SK-N-SH treated with all-trans-retinoic acid at 6 μM for 48 hours (cell line): ENCODE data around the gene CDC5L.

Source experiments
- ATAC-seq: fragments of 200-7000 bp; cut with Tn5 transposase; 3 replicates; pipeline ENCODE4 v1.9.1; 2020; ENCODE audit warnings: mild to moderate bottlenecking, moderate library complexity
- ARNTL ChIP-seq: fragments of 450-650 bp; formaldehyde crosslinking; IDR thresholded peaks from 2 replicates; pipeline ENCODE4 v1.5.0; 2020; ENCODE audit warnings: low read depth, mild to moderate bottlenecking, moderate library complexity, borderline replicate concordance
- BACH2 ChIP-seq: fragments of 250-450 bp; sonication (Bioruptor Pico); IDR thresholded peaks from 2 replicates; pipeline ENCODE4 v1.9.0; 2021; ENCODE audit warnings: mild to moderate bottlenecking, borderline replicate concordance
- CSDC2 ChIP-seq: fragments of 250-450 bp; sonication (Bioruptor Pico); IDR thresholded peaks from 2 replicates; pipeline ENCODE4 v1.5.0; 2020; ENCODE audit warnings: mild to moderate bottlenecking, moderate library complexity
- ESRRG ChIP-seq: fragments of 250-450 bp; sonication (Bioruptor Pico); IDR thresholded peaks from 2 replicates; pipeline ENCODE4 v1.6.1; 2021; ENCODE audit warnings: mild to moderate bottlenecking
- GLIS3 ChIP-seq: fragments of 250-450 bp; sonication (Bioruptor Pico); IDR thresholded peaks from 2 replicates; pipeline ENCODE4 v1.5.0; 2020; ENCODE audit warnings: mild to moderate bottlenecking, moderate library complexity
- ISL1 ChIP-seq: fragments of 250-450 bp; sonication (Bioruptor Pico); IDR thresholded peaks from 2 replicates; pipeline ENCODE4 v2.1.2; 2022; ENCODE audit warnings: mild to moderate bottlenecking, moderate library complexity
- OSR1 ChIP-seq: fragments of 250-450 bp; sonication (Bioruptor Pico); IDR thresholded peaks from 2 replicates; pipeline ENCODE4 v1.8.0; 2022; ENCODE audit warnings: moderate library complexity, mild to moderate bottlenecking, inconsistent platforms
- RARB ChIP-seq: fragments of 250-450 bp; sonication (Bioruptor Pico); IDR thresholded peaks from 2 replicates; pipeline ENCODE4 v1.8.0; 2021; ENCODE audit warnings: mild to moderate bottlenecking, moderate library complexity
- SNAI2 ChIP-seq: fragments of 250-450 bp; sonication (Bioruptor Pico); IDR thresholded peaks from 2 replicates; pipeline ENCODE4 v1.5.0; 2020; ENCODE audit warnings: mild to moderate bottlenecking, moderate library complexity
- TCF4 ChIP-seq: fragments of 250-450 bp; sonication (Bioruptor Pico); IDR thresholded peaks from 2 replicates; pipeline ENCODE4 v1.8.0; 2021; ENCODE audit warnings: mild to moderate bottlenecking, moderate library complexity, borderline replicate concordance
- ZFP3 ChIP-seq: fragments of 250-450 bp; sonication (Bioruptor Pico); IDR thresholded peaks from 2 replicates; pipeline ENCODE4 v1.5.0; 2020; ENCODE audit warnings: mild to moderate bottlenecking, moderate library complexity
- ZFP30 ChIP-seq: fragments of 450-650 bp; formaldehyde crosslinking; IDR thresholded peaks from 2 replicates; pipeline ENCODE4 v1.5.0; 2022; ENCODE audit warnings: mild to moderate bottlenecking, moderate library complexity
- ZNF565 ChIP-seq: fragments of 450-650 bp; formaldehyde crosslinking; conservative IDR thresholded peaks from 2 replicates; pipeline ENCODE4 v1.5.0; 2020; ENCODE audit warnings: low read depth, mild to moderate bottlenecking, moderate library complexity
- ZNF70 ChIP-seq: fragments of 450-650 bp; formaldehyde crosslinking; IDR thresholded peaks from 2 replicates; pipeline ENCODE4 v1.5.0; 2020; ENCODE audit warnings: mild to moderate bottlenecking, moderate library complexity
- ZNF8 ChIP-seq: fragments of 450-650 bp; formaldehyde crosslinking; IDR thresholded peaks from 2 replicates; pipeline ENCODE4 v1.5.0; 2020; ENCODE audit warnings: mild to moderate bottlenecking, moderate library complexity
- TF ChIP-seq, protein P1 (sequence below): fragments of 250-450 bp; sonication (Bioruptor Pico); IDR thresholded peaks from 2 replicates; pipeline ENCODE4 v1.8.0; 2020; ENCODE audit warnings: mild to moderate bottlenecking, moderate library complexity, borderline replicate concordance
- TF ChIP-seq, protein P2 (sequence below): fragments of 250-450 bp; sonication (Bioruptor Pico); IDR thresholded peaks from 2 replicates; pipeline ENCODE4 v1.8.0; 2021; ENCODE audit warnings: low read depth, mild to moderate bottlenecking, moderate library complexity, borderline replicate concordance
- TF ChIP-seq, protein P3 (sequence below): fragments of 250-450 bp; sonication (Bioruptor Pico); IDR thresholded peaks from 2 replicates; pipeline ENCODE4 v1.5.1; 2021; ENCODE audit warnings: mild to moderate bottlenecking, moderate library complexity
- TF ChIP-seq, protein P4 (sequence below): fragments of 250-450 bp; sonication (Bioruptor Pico); IDR thresholded peaks from 2 replicates; pipeline ENCODE4 v1.5.0; 2020; ENCODE audit warnings: mild to moderate bottlenecking, moderate library complexity
- TF ChIP-seq, protein P5 (sequence below): fragments of 250-450 bp; sonication (Bioruptor Pico); IDR thresholded peaks from 2 replicates; pipeline ENCODE4 v1.5.1; 2020; ENCODE audit warnings: low read depth, mild to moderate bottlenecking, moderate library complexity

The CDC5L gene

DNA sequence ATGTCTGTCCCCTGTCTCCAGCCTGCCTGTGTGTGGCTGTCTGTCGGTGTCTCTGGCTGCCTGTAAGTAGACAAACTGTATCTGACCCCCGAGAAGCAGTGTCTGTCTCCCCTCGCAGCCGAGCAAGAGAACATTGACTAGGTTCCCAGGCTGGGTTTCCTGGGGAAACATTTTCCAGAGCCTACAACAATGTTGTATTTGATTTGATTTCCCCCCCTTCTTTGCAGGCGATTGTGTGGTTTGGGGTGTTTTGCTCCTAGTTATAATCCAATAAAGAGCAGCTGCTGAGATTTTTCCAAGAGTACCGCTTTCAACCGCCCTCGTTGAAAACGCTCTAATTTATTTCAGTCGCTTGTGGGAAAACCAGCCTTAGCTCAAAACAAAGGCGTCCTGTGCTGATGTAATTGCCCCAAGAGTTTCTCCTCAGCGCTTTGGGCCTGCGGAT is 92.6 kb downstream of the CDC5L start:
- ATAC-seq: no peak
- TF ChIP-seq, protein P1, sequence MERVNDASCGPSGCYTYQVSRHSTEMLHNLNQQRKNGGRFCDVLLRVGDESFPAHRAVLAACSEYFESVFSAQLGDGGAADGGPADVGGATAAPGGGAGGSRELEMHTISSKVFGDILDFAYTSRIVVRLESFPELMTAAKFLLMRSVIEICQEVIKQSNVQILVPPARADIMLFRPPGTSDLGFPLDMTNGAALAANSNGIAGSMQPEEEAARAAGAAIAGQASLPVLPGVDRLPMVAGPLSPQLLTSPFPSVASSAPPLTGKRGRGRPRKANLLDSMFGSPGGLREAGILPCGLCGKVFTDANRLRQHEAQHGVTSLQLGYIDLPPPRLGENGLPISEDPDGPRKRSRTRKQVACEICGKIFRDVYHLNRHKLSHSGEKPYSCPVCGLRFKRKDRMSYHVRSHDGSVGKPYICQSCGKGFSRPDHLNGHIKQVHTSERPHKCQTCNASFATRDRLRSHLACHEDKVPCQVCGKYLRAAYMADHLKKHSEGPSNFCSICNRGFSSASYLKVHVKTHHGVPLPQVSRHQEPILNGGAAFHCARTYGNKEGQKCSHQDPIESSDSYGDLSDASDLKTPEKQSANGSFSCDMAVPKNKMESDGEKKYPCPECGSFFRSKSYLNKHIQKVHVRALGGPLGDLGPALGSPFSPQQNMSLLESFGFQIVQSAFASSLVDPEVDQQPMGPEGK (CRISPR knock-in tag): no peak
- TF ChIP-seq RARB (CRISPR knock-in tag): no peak
- TF ChIP-seq SNAI2 (CRISPR knock-in tag): no peak
- TF ChIP-seq, protein P2, sequence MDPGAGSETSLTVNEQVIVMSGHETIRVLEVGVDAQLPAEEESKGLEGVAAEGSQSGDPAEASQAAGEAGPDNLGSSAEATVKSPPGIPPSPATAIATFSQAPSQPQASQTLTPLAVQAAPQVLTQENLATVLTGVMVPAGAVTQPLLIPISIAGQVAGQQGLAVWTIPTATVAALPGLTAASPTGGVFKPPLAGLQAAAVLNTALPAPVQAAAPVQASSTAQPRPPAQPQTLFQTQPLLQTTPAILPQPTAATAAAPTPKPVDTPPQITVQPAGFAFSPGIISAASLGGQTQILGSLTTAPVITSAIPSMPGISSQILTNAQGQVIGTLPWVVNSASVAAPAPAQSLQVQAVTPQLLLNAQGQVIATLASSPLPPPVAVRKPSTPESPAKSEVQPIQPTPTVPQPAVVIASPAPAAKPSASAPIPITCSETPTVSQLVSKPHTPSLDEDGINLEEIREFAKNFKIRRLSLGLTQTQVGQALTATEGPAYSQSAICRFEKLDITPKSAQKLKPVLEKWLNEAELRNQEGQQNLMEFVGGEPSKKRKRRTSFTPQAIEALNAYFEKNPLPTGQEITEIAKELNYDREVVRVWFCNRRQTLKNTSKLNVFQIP: no peak
- TF ChIP-seq OSR1 (CRISPR knock-in tag): no peak
- TF ChIP-seq BACH2 (CRISPR knock-in tag): no peak
- no peak for TF ChIP-seq ZFP30 (CRISPR knock-in tag)
- no peak for TF ChIP-seq ZNF8 (CRISPR knock-in tag)

DNA sequence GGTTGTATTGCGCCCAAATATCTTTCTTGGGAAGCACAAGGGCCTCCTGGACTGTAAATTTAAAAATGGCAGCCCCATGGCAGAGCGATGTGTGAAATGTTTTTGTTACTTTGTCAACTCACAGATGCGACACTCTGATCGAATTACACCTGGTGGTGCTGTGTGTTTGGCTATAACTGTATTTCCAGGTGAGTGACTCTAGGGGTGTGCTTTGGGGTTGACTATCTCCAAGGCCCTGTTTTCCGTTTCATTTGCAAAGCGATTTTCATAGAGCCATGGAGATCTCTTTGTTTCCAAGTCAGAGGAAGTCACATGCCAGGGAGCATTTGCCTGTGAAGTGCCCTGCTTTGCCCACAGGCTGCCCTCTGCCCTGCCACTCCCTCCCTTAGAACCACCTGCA is 93.5 kb downstream of the CDC5L start:
- no peak for ATAC-seq
- TF ChIP-seq TCF4 (CRISPR knock-in tag): no peak
- TF ChIP-seq, protein P3, sequence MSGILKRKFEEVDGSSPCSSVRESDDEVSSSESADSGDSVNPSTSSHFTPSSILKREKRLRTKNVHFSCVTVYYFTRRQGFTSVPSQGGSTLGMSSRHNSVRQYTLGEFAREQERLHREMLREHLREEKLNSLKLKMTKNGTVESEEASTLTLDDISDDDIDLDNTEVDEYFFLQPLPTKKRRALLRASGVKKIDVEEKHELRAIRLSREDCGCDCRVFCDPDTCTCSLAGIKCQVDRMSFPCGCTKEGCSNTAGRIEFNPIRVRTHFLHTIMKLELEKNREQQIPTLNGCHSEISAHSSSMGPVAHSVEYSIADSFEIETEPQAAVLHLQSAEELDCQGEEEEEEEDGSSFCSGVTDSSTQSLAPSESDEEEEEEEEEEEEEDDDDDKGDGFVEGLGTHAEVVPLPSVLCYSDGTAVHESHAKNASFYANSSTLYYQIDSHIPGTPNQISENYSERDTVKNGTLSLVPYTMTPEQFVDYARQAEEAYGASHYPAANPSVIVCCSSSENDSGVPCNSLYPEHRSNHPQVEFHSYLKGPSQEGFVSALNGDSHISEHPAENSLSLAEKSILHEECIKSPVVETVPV: no peak
- TF ChIP-seq, protein P4, sequence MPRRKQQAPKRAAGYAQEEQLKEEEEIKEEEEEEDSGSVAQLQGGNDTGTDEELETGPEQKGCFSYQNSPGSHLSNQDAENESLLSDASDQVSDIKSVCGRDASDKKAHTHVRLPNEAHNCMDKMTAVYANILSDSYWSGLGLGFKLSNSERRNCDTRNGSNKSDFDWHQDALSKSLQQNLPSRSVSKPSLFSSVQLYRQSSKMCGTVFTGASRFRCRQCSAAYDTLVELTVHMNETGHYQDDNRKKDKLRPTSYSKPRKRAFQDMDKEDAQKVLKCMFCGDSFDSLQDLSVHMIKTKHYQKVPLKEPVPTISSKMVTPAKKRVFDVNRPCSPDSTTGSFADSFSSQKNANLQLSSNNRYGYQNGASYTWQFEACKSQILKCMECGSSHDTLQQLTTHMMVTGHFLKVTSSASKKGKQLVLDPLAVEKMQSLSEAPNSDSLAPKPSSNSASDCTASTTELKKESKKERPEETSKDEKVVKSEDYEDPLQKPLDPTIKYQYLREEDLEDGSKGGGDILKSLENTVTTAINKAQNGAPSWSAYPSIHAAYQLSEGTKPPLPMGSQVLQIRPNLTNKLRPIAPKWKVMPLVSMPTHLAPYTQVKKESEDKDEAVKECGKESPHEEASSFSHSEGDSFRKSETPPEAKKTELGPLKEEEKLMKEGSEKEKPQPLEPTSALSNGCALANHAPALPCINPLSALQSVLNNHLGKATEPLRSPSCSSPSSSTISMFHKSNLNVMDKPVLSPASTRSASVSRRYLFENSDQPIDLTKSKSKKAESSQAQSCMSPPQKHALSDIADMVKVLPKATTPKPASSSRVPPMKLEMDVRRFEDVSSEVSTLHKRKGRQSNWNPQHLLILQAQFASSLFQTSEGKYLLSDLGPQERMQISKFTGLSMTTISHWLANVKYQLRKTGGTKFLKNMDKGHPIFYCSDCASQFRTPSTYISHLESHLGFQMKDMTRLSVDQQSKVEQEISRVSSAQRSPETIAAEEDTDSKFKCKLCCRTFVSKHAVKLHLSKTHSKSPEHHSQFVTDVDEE (CRISPR knock-in tag): no peak
- no peak for TF ChIP-seq GLIS3 (CRISPR knock-in tag)
- TF ChIP-seq BACH2 (CRISPR knock-in tag): no peak
- TF ChIP-seq, protein P5, sequence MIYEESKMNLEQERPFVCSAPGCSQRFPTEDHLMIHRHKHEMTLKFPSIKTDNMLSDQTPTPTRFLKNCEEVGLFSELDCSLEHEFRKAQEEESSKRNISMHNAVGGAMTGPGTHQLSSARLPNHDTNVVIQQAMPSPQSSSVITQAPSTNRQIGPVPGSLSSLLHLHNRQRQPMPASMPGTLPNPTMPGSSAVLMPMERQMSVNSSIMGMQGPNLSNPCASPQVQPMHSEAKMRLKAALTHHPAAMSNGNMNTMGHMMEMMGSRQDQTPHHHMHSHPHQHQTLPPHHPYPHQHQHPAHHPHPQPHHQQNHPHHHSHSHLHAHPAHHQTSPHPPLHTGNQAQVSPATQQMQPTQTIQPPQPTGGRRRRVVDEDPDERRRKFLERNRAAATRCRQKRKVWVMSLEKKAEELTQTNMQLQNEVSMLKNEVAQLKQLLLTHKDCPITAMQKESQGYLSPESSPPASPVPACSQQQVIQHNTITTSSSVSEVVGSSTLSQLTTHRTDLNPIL (CRISPR knock-in tag): no peak
- TF ChIP-seq ESRRG (CRISPR knock-in tag): no peak
- TF ChIP-seq ZNF70 (CRISPR knock-in tag): no peak
- no peak for TF ChIP-seq CSDC2 (CRISPR knock-in tag)
- TF ChIP-seq ZFP3 (CRISPR knock-in tag): no peak
- TF ChIP-seq RARB (CRISPR knock-in tag): no peak
- TF ChIP-seq ARNTL (CRISPR knock-in tag): no peak
- TF ChIP-seq ZNF565: no peak
- TF ChIP-seq, protein P1 (CRISPR knock-in tag): no peak
- no peak for TF ChIP-seq ISL1
- TF ChIP-seq ZFP30 (CRISPR knock-in tag): no peak

DNA sequence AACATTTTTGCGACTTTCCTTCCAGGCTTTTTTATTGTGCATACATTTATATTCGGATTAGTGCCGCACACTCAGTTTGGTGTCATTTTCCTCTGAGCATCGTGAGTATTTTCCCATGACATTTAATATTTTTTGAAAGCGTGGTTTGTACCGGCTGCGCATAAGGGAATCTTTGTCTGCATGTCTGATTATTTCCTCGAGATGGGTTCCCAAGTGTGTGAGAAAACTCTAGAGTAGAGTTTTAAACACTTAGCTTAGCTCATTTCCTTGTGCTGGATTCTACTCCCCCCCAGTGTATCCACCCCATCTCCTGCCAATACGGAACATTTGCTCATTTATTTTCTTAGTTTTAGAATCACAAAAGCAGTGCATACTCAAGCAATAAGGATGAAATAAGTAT is 94.3 kb downstream of the CDC5L start:
- no peak for ATAC-seq
- TF ChIP-seq, protein P2: no peak
- no peak for TF ChIP-seq BACH2 (CRISPR knock-in tag)
- no peak for TF ChIP-seq CSDC2 (CRISPR knock-in tag)
- no peak for TF ChIP-seq ESRRG (CRISPR knock-in tag)
